GM23338 (cell line): Measurements from ENCODE around the gene PDCD4. TPM values are rescaled to one million over a fixed set of nuclear protein-coding genes. Genes with fewer than 3 reads are reported as not detected.

Experiments
- ATAC-seq: fragments of 200-7000 bp; cut with Tn5 transposase; 3 replicates; pipeline ENCODE4 v1.9.1; 2020
- DNase-seq: peaks from one replicate; pipeline ENCODE4 v3.0.0-alpha.2; 2015; ENCODE audit warnings: low spot score
- H2AFZ ChIP-seq: fragments of 200-600 bp; sonication (generic); 2 replicates; pipeline ENCODE4 v1.8.0; 2016; ENCODE audit warnings: antibody characterized with exemption, mild to moderate bottlenecking, moderate library complexity
- H3F3A ChIP-seq: fragments of 200-600 bp; sonication (generic); replicated peaks from 2 replicates; pipeline ENCODE4 v1.8.0; 2017; ENCODE audit warnings: antibody characterized with exemption, mixed run types, low read depth
- H3K27ac ChIP-seq: fragments of 200-600 bp; sonication (generic); 2 replicates; pipeline ENCODE4 v1.6.1; 2016; ENCODE audit warnings: low read depth
- H3K27me3 ChIP-seq: fragments of 200-600 bp; sonication (generic); 2 replicates; pipeline ENCODE4 v1.8.0; 2016; ENCODE audit warnings: mild to moderate bottlenecking, mixed run types, moderate library complexity; ENCODE audit not compliant: insufficient read depth
- H3K36me3 ChIP-seq: fragments of 200-600 bp; sonication (generic); 2 replicates; pipeline ENCODE4 v1.8.0; 2016; ENCODE audit warnings: mild to moderate bottlenecking; ENCODE audit not compliant: insufficient read depth
- H3K4me1 ChIP-seq: fragments of 200-600 bp; sonication (generic); 2 replicates; pipeline ENCODE4 v1.8.0; 2016; ENCODE audit warnings: mild to moderate bottlenecking, moderate library complexity; ENCODE audit not compliant: insufficient read depth
- H3K4me2 ChIP-seq: fragments of 200-600 bp; sonication (generic); 2 replicates; pipeline ENCODE4 v1.7.1; 2017; ENCODE audit warnings: mixed run types
- H3K4me3 ChIP-seq: fragments of 200-600 bp; sonication (generic); 2 replicates; pipeline ENCODE4 v1.6.1; 2016; ENCODE audit warnings: mixed run types
- H3K79me2 ChIP-seq: fragments of 200-600 bp; sonication (generic); replicated peaks from 2 replicates; pipeline ENCODE4 v1.8.0; 2017; ENCODE audit warnings: mild to moderate bottlenecking; ENCODE audit not compliant: insufficient read depth
- H3K9me2 ChIP-seq: fragments of 200-600 bp; sonication (generic); 2 replicates; pipeline ENCODE4 v1.8.0; 2017; ENCODE audit not compliant: insufficient read depth
- H4K20me1 ChIP-seq: fragments of 200-600 bp; sonication (generic); replicated peaks from 2 replicates; pipeline ENCODE4 v1.8.0; 2017; ENCODE audit warnings: mild to moderate bottlenecking; ENCODE audit not compliant: insufficient read depth
- H3K27ac Mint-ChIP-seq: 2 replicates; pipeline ENCODE4 v1.8.0; 2020; ENCODE audit warnings: inconsistent platforms, mild to moderate bottlenecking, moderate library complexity, mixed read lengths
- H3K27me3 Mint-ChIP-seq: 3 replicates; pipeline ENCODE4 v1.8.0; 2022; ENCODE audit warnings: low read depth, mild to moderate bottlenecking, moderate library complexity, mixed read lengths, inconsistent platforms; ENCODE audit not compliant: insufficient read depth, poor library complexity
- H3K36me3 Mint-ChIP-seq: 3 replicates; pipeline ENCODE4 v1.8.0; 2021; ENCODE audit warnings: low read depth, mild to moderate bottlenecking, inconsistent platforms, moderate library complexity, mixed read lengths
- H3K4me1 Mint-ChIP-seq: 3 replicates; pipeline ENCODE4 v1.8.0; 2020; ENCODE audit warnings: mild to moderate bottlenecking, inconsistent platforms, mixed read lengths
- H3K4me3 Mint-ChIP-seq: 3 replicates; pipeline ENCODE4 v1.8.0; 2021; ENCODE audit warnings: moderate library complexity, mild to moderate bottlenecking, inconsistent platforms, mixed read lengths
- H3K9me3 Mint-ChIP-seq: 3 replicates; pipeline ENCODE4 v1.8.0; 2020; ENCODE audit warnings: moderate library complexity, mild to moderate bottlenecking, inconsistent platforms, mixed read lengths
- CREB1 ChIP-seq: fragments of 250-450 bp; sonication (Bioruptor Pico); IDR thresholded peaks from 2 replicates; pipeline ENCODE4 v1.5.0; 2020; ENCODE audit warnings: low read depth, mild to moderate bottlenecking, moderate library complexity
- CTCF ChIP-seq, 2 experiments: fragments of 200-600 bp in 1 of 2; sonication (generic) in 1 of 2; conservative IDR thresholded peaks; 2 replicates each; pipeline versions ENCODE4 v1.5.1 to v1.6.1; 2016 to 2017; ENCODE audit warnings: antibody characterized with exemption in 2 of 2, low read depth in 2 of 2, mild to moderate bottlenecking in 2 of 2, moderate library complexity in 1 of 2
- EZH2 ChIP-seq: fragments of 200-600 bp; sonication (generic); IDR thresholded peaks from one replicate; pipeline ENCODE4 v1.8.0; 2017; ENCODE audit warnings: antibody characterized with exemption, mild to moderate bottlenecking, low read depth; ENCODE audit not compliant: unreplicated experiment
- EZH2phosphoT487 ChIP-seq: fragments of 200-600 bp; sonication (generic); IDR thresholded peaks from one replicate; pipeline ENCODE4 v1.8.1; 2018; ENCODE audit warnings: antibody characterized with exemption; ENCODE audit not compliant: unreplicated experiment
- JUNB ChIP-seq: IDR thresholded peaks from one replicate; pipeline ENCODE4 v1.6.1; 2016; ENCODE audit warnings: antibody characterized with exemption; ENCODE audit not compliant: unreplicated experiment
- NANOG ChIP-seq: IDR thresholded peaks from 2 replicates; pipeline ENCODE4 v1.6.1; 2016; ENCODE audit warnings: antibody characterized with exemption, borderline replicate concordance
- POLR2AphosphoS5 ChIP-seq: IDR thresholded peaks from 2 replicates; pipeline ENCODE4 v1.6.1; 2016; ENCODE audit warnings: antibody characterized with exemption, low read depth
- STAT1 ChIP-seq: IDR thresholded peaks from one replicate; pipeline ENCODE4 v1.6.1; 2016; ENCODE audit warnings: antibody characterized with exemption; ENCODE audit not compliant: unreplicated experiment
- ZNF114 ChIP-seq: fragments of 250-450 bp; sonication (Bioruptor Pico); IDR thresholded peaks from 2 replicates; pipeline ENCODE4 v1.5.0; 2020; ENCODE audit warnings: mild to moderate bottlenecking, moderate library complexity
- ZNF331 ChIP-seq: fragments of 250-450 bp; sonication (Bioruptor Pico); IDR thresholded peaks from 2 replicates; pipeline ENCODE4 v1.5.0; 2020; ENCODE audit warnings: low read depth, mild to moderate bottlenecking, moderate library complexity
- polyA plus RNA-seq: library from polyadenylated mRNA; unstranded; fragments of >200 nt; fragmentation: Nextera tagmentation; extraction: Ambion mirVana; gene quantifications from 2 replicates; pipeline ENCODE4 v1.2.1, GENCODE V29; 2016
- total RNA-seq: library from RNA; depleted of rRNA; stranded (reverse); fragments of >200 nt; shearing (Covaris generic); gene quantifications from 2 replicates; pipeline ENCODE4 v1.2.3, GENCODE V29; 2014
- TF ChIP-seq, protein P1 (sequence below): IDR thresholded peaks from one replicate; pipeline ENCODE4 v1.6.1; 2018; ENCODE audit warnings: antibody characterized with exemption; ENCODE audit not compliant: unreplicated experiment
- TF ChIP-seq, protein P2 (sequence below): fragments of 250-450 bp; sonication (Bioruptor Pico); IDR thresholded peaks from 2 replicates; pipeline ENCODE4 v1.5.0; 2020; ENCODE audit warnings: mild to moderate bottlenecking, moderate library complexity
- TF ChIP-seq, protein P3 (sequence below): IDR thresholded peaks from 2 replicates; pipeline ENCODE4 v1.6.1; 2016; ENCODE audit warnings: antibody characterized with exemption

Gene PDCD4
- total and polyA plus RNA-seq, 2 experiments from 2014 or later = 10.1 to 18.0 TPM

DNA sequence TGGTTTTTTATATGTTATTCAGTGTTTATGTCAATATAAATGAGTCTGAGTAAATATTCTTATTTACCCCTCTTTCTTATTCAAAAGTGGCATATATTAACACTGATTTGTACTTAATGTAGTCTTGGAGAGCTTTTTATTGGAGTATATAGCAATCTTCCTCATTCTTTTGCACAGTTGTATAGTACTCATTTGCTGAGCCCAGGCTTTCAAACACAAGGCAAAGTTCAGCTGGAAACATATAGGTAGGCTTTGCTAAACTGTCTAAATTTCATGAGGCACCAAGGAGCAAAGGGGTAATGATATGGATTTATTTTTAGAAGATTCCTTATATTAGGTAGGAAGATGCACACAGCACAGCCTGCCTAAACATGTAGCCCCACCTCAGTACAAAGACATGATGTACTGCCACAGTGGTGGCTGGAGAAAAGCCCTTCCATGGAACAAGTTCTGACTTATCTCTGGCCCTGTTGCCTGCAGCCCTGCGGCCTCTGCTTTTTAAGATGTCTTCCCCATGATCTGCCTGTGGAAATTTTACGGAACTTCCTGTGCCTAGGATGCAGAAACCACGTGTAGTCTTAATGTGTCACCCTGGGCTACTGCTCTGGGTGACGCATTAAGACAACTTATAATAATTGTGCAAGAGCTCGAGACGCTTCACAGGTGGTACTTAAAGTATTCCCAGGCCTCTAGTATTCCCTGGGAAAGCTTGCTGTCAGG is 9.6 kb upstream of the PDCD4 start:
- Mint-ChIP-seq H3K4me3 (no peak overlapping the region), H3K36me3 (no peaks in the 10 kb centered on the region), H3K27ac (no peak overlapping the region), H3K9me3 (no peaks in the 10 kb centered on the region), H3K27me3 (peaks cover 2% of the 10 kb centered on the region), H3K4me1 (peaks cover 11% of the 10 kb centered on the region)
- Histone ChIP-seq H3K4me1 (no peaks in the 10 kb centered on the region), H2AFZ (no peak overlapping the region), H3K27ac (no peak overlapping the region), H3K9me2 (peaks cover 5% of the 10 kb centered on the region), H3K27me3 (no peaks in the 10 kb centered on the region), H3K4me3 (no peak overlapping the region), H3K36me3 (no peaks in the 10 kb centered on the region), H3K79me2 (no peaks in the 10 kb centered on the region), H4K20me1 (no peaks in the 10 kb centered on the region), H3F3A (no peaks in the 10 kb centered on the region), H3K4me2 (no peak overlapping the region)
- ATAC-seq = no peak
- TF ChIP-seq, protein P1, sequence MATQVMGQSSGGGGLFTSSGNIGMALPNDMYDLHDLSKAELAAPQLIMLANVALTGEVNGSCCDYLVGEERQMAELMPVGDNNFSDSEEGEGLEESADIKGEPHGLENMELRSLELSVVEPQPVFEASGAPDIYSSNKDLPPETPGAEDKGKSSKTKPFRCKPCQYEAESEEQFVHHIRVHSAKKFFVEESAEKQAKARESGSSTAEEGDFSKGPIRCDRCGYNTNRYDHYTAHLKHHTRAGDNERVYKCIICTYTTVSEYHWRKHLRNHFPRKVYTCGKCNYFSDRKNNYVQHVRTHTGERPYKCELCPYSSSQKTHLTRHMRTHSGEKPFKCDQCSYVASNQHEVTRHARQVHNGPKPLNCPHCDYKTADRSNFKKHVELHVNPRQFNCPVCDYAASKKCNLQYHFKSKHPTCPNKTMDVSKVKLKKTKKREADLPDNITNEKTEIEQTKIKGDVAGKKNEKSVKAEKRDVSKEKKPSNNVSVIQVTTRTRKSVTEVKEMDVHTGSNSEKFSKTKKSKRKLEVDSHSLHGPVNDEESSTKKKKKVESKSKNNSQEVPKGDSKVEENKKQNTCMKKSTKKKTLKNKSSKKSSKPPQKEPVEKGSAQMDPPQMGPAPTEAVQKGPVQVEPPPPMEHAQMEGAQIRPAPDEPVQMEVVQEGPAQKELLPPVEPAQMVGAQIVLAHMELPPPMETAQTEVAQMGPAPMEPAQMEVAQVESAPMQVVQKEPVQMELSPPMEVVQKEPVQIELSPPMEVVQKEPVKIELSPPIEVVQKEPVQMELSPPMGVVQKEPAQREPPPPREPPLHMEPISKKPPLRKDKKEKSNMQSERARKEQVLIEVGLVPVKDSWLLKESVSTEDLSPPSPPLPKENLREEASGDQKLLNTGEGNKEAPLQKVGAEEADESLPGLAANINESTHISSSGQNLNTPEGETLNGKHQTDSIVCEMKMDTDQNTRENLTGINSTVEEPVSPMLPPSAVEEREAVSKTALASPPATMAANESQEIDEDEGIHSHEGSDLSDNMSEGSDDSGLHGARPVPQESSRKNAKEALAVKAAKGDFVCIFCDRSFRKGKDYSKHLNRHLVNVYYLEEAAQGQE = no peak
- TF ChIP-seq EZH2 (no peak), NANOG (no peak), CTCF (conservative IDR thresholded peaks at IDR 0.05; ENCODE audit: low read depth in 2 of 2) (no peak), STAT1 (no peak), CREB1 (CRISPR knock-in tag) (no peak), EZH2phosphoT487 (no peak), JUNB (no peak), POLR2AphosphoS5 (no peak), ZNF114 (CRISPR knock-in tag) (no peak), ZNF331 (CRISPR knock-in tag) (no peak)
- TF ChIP-seq, protein P2, sequence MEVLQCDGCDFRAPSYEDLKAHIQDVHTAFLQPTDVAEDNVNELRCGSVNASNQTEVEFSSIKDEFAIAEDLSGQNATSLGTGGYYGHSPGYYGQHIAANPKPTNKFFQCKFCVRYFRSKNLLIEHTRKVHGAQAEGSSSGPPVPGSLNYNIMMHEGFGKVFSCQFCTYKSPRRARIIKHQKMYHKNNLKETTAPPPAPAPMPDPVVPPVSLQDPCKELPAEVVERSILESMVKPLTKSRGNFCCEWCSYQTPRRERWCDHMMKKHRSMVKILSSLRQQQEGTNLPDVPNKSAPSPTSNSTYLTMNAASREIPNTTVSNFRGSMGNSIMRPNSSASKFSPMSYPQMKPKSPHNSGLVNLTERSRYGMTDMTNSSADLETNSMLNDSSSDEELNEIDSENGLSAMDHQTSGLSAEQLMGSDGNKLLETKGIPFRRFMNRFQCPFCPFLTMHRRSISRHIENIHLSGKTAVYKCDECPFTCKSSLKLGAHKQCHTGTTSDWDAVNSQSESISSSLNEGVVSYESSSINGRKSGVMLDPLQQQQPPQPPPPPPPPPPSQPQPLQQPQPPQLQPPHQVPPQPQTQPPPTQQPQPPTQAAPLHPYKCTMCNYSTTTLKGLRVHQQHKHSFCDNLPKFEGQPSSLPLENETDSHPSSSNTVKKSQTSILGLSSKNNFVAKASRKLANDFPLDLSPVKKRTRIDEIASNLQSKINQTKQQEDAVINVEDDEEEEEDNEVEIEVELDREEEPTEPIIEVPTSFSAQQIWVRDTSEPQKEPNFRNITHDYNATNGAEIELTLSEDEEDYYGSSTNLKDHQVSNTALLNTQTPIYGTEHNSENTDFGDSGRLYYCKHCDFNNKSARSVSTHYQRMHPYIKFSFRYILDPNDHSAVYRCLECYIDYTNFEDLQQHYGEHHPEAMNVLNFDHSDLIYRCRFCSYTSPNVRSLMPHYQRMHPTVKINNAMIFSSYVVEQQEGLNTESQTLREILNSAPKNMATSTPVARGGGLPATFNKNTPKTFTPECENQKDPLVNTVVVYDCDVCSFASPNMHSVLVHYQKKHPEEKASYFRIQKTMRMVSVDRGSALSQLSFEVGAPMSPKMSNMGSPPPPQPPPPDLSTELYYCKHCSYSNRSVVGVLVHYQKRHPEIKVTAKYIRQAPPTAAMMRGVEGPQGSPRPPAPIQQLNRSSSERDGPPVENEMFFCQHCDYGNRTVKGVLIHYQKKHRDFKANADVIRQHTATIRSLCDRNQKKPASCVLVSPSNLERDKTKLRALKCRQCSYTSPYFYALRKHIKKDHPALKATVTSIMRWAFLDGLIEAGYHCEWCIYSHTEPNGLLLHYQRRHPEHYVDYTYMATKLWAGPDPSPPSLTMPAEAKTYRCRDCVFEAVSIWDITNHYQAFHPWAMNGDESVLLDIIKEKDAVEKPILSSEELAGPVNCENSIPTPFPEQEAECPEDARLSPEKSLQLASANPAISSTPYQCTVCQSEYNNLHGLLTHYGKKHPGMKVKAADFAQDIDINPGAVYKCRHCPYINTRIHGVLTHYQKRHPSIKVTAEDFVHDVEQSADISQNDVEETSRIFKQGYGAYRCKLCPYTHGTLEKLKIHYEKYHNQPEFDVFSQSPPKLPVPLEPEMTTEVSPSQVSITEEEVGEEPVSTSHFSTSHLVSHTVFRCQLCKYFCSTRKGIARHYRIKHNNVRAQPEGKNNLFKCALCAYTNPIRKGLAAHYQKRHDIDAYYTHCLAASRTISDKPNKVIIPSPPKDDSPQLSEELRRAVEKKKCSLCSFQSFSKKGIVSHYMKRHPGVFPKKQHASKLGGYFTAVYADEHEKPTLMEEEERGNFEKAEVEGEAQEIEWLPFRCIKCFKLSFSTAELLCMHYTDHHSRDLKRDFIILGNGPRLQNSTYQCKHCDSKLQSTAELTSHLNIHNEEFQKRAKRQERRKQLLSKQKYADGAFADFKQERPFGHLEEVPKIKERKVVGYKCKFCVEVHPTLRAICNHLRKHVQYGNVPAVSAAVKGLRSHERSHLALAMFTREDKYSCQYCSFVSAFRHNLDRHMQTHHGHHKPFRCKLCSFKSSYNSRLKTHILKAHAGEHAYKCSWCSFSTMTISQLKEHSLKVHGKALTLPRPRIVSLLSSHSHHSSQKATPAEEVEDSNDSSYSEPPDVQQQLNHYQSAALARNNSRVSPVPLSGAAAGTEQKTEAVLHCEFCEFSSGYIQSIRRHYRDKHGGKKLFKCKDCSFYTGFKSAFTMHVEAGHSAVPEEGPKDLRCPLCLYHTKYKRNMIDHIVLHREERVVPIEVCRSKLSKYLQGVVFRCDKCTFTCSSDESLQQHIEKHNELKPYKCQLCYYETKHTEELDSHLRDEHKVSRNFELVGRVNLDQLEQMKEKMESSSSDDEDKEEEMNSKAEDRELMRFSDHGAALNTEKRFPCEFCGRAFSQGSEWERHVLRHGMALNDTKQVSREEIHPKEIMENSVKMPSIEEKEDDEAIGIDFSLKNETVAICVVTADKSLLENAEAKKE (CRISPR knock-in tag) = no peak
- TF ChIP-seq, protein P3, sequence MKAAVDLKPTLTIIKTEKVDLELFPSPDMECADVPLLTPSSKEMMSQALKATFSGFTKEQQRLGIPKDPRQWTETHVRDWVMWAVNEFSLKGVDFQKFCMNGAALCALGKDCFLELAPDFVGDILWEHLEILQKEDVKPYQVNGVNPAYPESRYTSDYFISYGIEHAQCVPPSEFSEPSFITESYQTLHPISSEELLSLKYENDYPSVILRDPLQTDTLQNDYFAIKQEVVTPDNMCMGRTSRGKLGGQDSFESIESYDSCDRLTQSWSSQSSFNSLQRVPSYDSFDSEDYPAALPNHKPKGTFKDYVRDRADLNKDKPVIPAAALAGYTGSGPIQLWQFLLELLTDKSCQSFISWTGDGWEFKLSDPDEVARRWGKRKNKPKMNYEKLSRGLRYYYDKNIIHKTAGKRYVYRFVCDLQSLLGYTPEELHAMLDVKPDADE = no peak
- no peak for DNase-seq
